ENCODE results near the gene CEP192.

DNA sequence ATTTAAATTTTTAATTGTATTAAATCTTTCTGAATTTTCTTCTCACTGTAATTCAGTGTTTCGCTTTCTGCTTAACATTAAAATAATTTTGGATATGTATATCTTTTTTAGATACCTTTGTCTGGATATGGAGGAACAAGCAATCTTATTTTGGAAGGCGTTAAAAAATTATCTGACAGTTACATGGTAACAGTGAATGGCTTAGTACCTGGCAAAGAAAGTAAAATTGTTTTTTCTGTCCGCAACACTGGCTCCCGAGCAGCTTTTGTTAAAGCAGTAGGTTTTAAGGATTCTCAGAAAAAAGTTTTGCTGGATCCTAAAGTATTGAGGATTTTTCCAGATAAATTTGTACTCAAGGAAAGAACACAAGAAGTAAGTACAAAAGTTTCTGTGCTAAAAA lies 95.7 kb downstream of the CEP192 start:
- TF ChIP-seq CTCF (IDR thresholded peaks at IDR 0.05) (no peak), POLR2A (IDR thresholded peaks at IDR 0.05) (no peak), POLR2AphosphoS5 (IDR thresholded peaks at IDR 0.05) (no peak)
